Epithelial cell of proximal tubule (primary cell): ENCODE results near the gene NXPE3. TPM values are rescaled to one million over a fixed set of nuclear protein-coding genes. Genes with fewer than 3 reads are reported as not detected.

Experiments
- DNase-seq: peaks from one replicate; pipeline ENCODE4 v3.0.0-alpha.2; 2011; ENCODE audit warnings: low read depth
- H3K4me3 ChIP-seq: 2 replicates; pipeline ENCODE4 v1.5.1; 2011; ENCODE audit warnings: low read depth, mild to moderate bottlenecking, low read length
- total RNA-seq: library from RNA; depleted of rRNA; stranded (reverse); fragments of >200 nt; gene quantifications from 2 replicates; pipeline ENCODE4 v1.2.3, GENCODE V29; 2015
- TF ChIP-seq, protein P1 (sequence below): conservative IDR thresholded peaks from 2 replicates; pipeline ENCODE4 v1.5.1; 2012; ENCODE audit warnings: low read depth, mild to moderate bottlenecking, low read length

NXPE3 gene
- total RNA-seq, 1 donor from 2014 or later = 8.0 TPM

GRCh38 chr3:101851850-101852714 is 73.1 kb downstream of the NXPE3 start:
- no peak for DNase-seq
- peak overlapping the region; percentile 96 for H3K4me3 ChIP-seq
- TF ChIP-seq, protein P1, sequence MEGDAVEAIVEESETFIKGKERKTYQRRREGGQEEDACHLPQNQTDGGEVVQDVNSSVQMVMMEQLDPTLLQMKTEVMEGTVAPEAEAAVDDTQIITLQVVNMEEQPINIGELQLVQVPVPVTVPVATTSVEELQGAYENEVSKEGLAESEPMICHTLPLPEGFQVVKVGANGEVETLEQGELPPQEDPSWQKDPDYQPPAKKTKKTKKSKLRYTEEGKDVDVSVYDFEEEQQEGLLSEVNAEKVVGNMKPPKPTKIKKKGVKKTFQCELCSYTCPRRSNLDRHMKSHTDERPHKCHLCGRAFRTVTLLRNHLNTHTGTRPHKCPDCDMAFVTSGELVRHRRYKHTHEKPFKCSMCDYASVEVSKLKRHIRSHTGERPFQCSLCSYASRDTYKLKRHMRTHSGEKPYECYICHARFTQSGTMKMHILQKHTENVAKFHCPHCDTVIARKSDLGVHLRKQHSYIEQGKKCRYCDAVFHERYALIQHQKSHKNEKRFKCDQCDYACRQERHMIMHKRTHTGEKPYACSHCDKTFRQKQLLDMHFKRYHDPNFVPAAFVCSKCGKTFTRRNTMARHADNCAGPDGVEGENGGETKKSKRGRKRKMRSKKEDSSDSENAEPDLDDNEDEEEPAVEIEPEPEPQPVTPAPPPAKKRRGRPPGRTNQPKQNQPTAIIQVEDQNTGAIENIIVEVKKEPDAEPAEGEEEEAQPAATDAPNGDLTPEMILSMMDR = no peak

DNA sequence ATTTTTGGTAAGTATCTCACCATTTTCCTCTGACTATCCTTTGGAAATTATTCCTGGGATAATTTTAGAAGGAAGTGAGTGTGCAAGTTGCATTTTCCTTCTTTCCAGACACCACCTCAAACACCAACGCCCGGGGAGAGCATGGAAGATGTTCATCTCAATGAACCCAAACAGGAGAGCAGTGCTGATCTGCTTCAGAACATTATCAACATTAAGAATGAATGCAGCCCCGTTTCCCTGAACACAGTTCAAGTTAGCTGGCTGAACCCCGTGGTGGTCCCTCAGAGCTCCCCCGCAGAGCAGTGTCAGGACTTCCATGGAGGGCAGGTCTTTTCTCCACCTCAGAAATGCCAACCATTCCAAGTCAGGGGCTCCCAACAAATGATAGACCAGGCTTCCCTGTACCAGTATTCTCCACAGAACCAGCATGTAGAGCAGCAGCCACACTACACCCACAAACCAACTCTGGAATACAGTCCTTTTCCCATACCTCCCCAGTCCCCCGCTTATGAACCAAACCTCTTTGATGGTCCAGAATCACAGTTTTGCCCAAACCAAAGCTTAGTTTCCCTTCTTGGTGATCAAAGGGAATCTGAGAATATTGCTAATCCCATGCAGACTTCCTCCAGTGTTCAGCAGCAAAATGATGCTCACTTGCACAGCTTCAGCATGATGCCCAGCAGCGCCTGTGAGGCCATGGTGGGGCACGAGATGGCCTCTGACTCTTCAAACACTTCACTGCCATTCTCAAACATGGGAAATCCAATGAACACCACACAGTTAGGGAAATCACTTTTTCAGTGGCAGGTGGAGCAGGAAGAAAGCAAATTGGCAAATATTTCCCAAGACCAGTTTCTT is 74.2 kb downstream of the NXPE3 start:
- H3K4me3 ChIP-seq = peak overlapping the region; percentile 96
- DNase-seq = no peak
- TF ChIP-seq, protein P1 = no peak

GRCh38 chr3:101853982-101854381 is 75.0 kb downstream of the NXPE3 start:
- TF ChIP-seq, protein P1 = no peak
- DNase-seq = no peak
- peak overlapping the region; percentile 96 for H3K4me3 ChIP-seq

GRCh38 chr3:101854608-101855304 is 75.7 kb downstream of the NXPE3 start:
- peak overlapping the region; percentile 96 for H3K4me3 ChIP-seq
- DNase-seq = no peak
- TF ChIP-seq, protein P1 = no peak

- TF ChIP-seq, protein P1 = no peak
- DNase-seq = no peak
These were observed 78.3 kb downstream of the NXPE3 start for GRCh38 chr3:101857301-101857741.

DNA sequence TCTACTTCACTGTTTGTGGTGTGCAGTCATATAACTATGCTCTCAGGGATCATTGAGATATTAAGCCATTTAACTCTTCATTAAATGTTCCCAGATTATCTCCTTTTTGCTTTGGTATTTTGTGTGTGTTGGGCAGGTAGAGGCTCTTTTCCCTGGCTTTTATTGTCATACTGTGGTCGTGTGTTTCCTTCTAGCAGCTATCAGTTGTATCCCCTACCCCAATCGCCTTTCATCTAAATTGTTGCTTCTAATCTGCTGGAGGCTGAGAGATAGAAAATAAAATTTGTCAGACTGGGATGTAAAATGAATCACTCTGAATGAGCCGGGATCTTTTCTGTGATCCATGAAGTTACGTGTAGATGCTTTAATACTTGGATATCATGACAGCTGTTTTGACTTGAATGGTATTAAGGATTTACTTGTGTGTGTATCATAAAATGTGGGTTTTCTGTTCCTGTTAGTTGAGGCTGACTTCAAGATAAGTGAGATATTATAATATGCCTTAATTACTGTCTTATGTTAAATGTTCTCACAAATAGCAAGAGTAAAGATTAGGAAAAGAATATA is 79.5 kb downstream of the NXPE3 start:
- TF ChIP-seq, protein P1 = no peak
- no peak for DNase-seq
- H3K4me3 ChIP-seq = peak overlapping the region; percentile 96

More at GRCh38 chr3:101857301-101857741, 78.3 kb downstream of the NXPE3 start:
- H3K4me3 ChIP-seq = peak overlapping the region; percentile 96
